Brain microvascular endothelial cell (primary cell): ENCODE data around the gene TSSK1B.
"Not testable (repeated sequence)": the region's sequence is repeated elsewhere in the genome, so short reads cannot be mapped to it uniquely, and the experiment has no call there.

ENCODE experiments used
- DNase-seq: peaks from one replicate; pipeline ENCODE4 v3.0.0-alpha.2; 2020
- H3K27ac ChIP-seq: fragments of 250-450 bp; sonication (Bioruptor Pico); 2 replicates; pipeline ENCODE4 v1.5.1; 2020; ENCODE audit warnings: mild to moderate bottlenecking, moderate library complexity
- H3K27me3 ChIP-seq: fragments of 250-450 bp; sonication (Bioruptor Pico); replicated peaks from 2 replicates; pipeline ENCODE4 v1.5.1; 2020; ENCODE audit warnings: mild to moderate bottlenecking
- H3K36me3 ChIP-seq: fragments of 250-450 bp; sonication (Bioruptor Pico); replicated peaks from 2 replicates; pipeline ENCODE4 v1.5.1; 2020; ENCODE audit warnings: mild to moderate bottlenecking
- H3K4me3 ChIP-seq: 2 replicates; pipeline ENCODE4 v1.5.1; 2011; ENCODE audit warnings: low read depth, mild to moderate bottlenecking, control low read depth, low read length, moderate library complexity
- in situ Hi-C: cut with HindIII; loops from 2 replicates; pipeline ENCODE4 v1.10.0; 2017; ENCODE audit warnings: low sequenced_read_pairs, low pct_ligation_motif_present
- TF ChIP-seq, protein P1 (sequence below): IDR thresholded peaks from 2 replicates; pipeline ENCODE4 v1.5.1; 2011; ENCODE audit warnings: low read depth, mild to moderate bottlenecking, moderate library complexity, low read length, control low read depth, inconsistent platforms; ENCODE audit errors: missing control alignments

TSSK1B gene, protein sequence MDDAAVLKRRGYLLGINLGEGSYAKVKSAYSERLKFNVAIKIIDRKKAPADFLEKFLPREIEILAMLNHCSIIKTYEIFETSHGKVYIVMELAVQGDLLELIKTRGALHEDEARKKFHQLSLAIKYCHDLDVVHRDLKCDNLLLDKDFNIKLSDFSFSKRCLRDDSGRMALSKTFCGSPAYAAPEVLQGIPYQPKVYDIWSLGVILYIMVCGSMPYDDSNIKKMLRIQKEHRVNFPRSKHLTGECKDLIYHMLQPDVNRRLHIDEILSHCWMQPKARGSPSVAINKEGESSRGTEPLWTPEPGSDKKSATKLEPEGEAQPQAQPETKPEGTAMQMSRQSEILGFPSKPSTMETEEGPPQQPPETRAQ

DNA sequence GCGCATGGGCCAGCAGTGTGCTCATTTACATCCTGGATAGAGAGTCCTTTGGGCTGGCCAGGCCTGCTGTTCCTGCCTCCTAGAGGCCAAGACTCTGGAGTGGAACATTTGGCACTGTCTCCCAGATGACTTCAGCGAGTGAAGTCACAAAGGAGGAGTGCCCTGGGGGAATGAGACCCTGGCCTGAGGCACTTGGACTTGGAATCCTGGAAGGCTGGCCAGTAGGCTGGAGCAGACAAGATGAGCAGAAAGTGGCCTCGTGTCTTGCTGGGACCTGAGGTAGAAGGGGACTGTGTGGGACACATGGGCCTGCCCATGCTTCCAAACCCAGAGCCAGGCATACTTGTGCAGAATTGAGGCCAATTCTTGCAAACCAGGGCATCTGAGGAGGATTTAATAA is at the start of gene TSSK1B:
Gene TSSK1B (minus strand): TSS at position 101 of the 400 bp plus-strand sequence. CDS start 150 bp downstream, outside the sequence.
- Histone ChIP-seq H3K27ac (no peak within 1 kb of the TSS), H3K36me3 (no peaks in the 10 kb centered on the region), H3K27me3 (no peaks in the 10 kb centered on the region), H3K4me3 (no peak within 1 kb of the TSS)
- DNase-seq, result no peak
- in situ Hi-C loops, result no loop called here
- TF ChIP-seq, protein P1, sequence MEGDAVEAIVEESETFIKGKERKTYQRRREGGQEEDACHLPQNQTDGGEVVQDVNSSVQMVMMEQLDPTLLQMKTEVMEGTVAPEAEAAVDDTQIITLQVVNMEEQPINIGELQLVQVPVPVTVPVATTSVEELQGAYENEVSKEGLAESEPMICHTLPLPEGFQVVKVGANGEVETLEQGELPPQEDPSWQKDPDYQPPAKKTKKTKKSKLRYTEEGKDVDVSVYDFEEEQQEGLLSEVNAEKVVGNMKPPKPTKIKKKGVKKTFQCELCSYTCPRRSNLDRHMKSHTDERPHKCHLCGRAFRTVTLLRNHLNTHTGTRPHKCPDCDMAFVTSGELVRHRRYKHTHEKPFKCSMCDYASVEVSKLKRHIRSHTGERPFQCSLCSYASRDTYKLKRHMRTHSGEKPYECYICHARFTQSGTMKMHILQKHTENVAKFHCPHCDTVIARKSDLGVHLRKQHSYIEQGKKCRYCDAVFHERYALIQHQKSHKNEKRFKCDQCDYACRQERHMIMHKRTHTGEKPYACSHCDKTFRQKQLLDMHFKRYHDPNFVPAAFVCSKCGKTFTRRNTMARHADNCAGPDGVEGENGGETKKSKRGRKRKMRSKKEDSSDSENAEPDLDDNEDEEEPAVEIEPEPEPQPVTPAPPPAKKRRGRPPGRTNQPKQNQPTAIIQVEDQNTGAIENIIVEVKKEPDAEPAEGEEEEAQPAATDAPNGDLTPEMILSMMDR, result no peak

DNA sequence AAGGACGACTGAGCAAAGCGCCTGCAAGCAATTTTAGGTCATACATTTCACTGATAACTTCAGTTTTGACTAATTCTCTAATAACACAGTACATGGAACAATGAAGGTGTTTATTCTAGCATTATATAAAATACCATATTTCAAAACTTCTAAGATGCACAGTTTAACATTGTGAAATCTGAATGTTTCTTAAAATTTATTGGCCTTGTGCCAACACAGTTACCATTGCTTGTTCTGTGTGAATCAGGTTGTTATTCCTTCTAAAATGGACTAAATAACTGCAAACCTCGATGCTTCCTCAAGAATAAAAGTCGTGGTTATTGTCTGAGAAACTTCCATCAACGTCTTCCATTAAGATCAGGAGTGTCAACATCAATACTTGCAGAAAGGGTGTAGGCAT is 45.5 kb upstream of the TSSK1B start:
- DNase-seq, result no peak
- Histone ChIP-seq H3K4me3 (no peak overlapping the region), H3K36me3 (no peaks in the 10 kb centered on the region), H3K27me3 (no peaks in the 10 kb centered on the region), H3K27ac (no peak overlapping the region)
- in situ Hi-C loops, result no loop called here
- TF ChIP-seq, protein P1, result no peak

DNA sequence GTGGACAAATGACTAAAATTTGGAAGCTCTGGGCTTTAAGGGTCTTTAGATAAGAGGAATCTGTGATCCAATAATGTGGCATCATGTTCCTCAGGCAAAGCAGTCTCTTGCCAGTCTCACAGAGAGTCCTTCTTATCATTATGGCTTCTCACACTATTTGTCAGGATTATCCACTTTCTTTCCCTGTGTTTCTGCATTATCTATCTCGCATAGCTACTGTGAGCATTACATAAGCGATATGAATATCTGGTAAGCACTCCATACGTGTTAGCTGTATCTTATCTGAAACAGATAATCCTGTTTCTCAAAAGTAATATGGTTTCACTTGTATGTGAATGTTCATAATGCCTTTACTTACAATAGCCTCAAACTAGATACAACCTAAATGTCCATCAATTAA is 43.9 kb upstream of the TSSK1B start:
- no peak overlapping the region for H3K27ac ChIP-seq
- no peak overlapping the region for H3K4me3 ChIP-seq
- TF ChIP-seq, protein P1, result no peak
- DNase-seq, result no peak
- no peaks in the 10 kb centered on the region for H3K27me3 ChIP-seq
- in situ Hi-C loops, result no loop called here
- no peaks in the 10 kb centered on the region for H3K36me3 ChIP-seq

DNA sequence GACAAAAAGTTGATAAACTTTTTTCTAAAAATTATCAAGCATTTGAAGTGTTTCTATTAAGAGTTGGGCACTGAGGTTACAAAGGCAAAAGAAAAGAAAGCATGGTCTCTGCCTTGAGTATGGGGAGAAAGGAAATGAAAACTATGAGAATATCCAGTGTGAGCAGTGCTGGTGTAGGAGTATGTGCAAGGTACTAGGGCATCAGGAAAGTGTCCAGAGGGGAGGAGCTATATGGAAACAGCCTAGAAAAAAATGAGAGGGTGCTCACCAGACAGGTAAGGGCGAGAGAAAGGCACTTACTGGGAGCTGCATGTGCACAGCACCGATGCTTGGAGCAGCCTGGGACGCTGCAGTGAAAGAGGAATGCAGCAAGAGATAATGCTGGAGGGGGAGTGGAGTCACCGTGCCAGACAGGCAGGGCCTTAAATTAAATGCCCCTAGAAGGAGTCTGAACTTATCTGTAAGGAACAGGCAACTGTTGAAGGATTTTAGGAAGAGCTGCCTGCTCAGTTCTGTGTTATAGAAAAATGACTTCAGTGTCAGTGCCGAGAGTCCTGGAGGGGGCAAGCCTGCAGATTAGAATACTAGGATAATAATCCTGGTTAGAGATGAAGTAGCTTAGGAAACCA is 39.4 kb upstream of the TSSK1B start:
- Histone ChIP-seq H3K27ac (no peak overlapping the region), H3K36me3 (no peaks in the 10 kb centered on the region), H3K27me3 (no peaks in the 10 kb centered on the region), H3K4me3 (no peak overlapping the region)
- TF ChIP-seq, protein P1, result no peak
- DNase-seq, result no peak
- in situ Hi-C loops, result no loop called here

DNA sequence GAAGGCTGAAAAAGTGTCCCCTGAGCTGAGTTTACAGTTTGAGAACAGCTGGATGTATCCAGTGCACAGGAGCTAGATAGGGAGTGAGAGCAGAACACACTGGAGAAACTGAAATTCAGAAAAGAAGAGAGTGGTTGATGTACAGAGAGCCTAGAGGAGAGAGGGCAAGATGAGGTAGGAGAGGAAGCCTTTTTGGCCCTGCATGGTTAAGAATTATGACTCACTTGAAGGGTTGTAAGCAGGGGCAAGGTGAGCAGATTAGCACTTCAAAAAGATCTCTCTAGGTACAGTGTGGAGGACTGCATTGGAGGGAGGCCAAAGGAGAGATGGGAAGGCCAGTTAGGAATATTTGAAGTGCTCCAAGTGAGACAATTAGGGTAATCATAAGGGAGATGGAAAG is 28.2 kb upstream of the TSSK1B start:
- H3K27ac ChIP-seq, result no peak overlapping the region
- no peaks in the 10 kb centered on the region for H3K27me3 ChIP-seq
- in situ Hi-C loops, result no loop called here
- no peaks in the 10 kb centered on the region for H3K36me3 ChIP-seq
- TF ChIP-seq, protein P1, result no peak
- H3K4me3 ChIP-seq, result no peak overlapping the region
- no peak for DNase-seq

DNA sequence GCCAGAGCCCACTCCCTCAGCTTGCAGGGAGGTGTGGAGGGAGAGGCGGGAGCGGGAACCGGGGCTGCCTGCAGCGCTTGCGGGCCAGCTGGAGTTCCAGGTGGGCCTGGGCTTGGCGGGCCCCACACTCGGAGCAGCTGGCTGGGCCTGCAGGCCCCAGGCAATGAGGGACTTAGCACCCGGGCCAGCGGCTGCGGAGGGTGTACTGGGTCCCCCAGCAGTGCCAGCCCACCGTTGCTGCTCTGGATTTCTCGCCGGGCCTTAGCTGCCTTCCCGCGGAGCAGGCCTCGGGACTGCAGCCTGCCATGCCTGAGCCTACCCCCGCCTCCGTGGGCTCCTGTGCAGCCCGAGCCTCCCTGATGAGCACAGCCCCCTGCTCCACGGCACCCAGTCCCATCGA is 22.3 kb upstream of the TSSK1B start:
- H3K27me3 ChIP-seq, in situ Hi-C loops, H3K4me3 ChIP-seq: not testable (repeated sequence)

More for the DNA sequence above, 22.3 kb upstream of the TSSK1B start:
- DNase-seq, H3K36me3 ChIP-seq, H3K27ac ChIP-seq: not testable (repeated sequence)
